Mesendoderm (in vitro differentiated cells): ENCODE data around the gene HGFAC.
"Not testable (repeated sequence)": the region's sequence is repeated elsewhere in the genome, so short reads cannot be mapped to it uniquely, and the experiment has no call there.

Experiments
- DNase-seq: peaks from one replicate; pipeline ENCODE4 v3.0.0; 2013
- H2AK5ac ChIP-seq: 2 replicates; pipeline ENCODE4 v1.6.1; 2013; ENCODE audit warnings: low read length, inconsistent platforms
- H2BK120ac ChIP-seq: 2 replicates; pipeline ENCODE4 v1.6.1; 2013; ENCODE audit warnings: low read depth, mild to moderate bottlenecking, low read length, moderate library complexity, mixed read lengths
- H2BK15ac ChIP-seq: replicated peaks from 2 replicates; pipeline ENCODE4 v1.6.1; 2013; ENCODE audit warnings: low read depth, mild to moderate bottlenecking, moderate library complexity
- H2BK5ac ChIP-seq: 2 replicates; pipeline ENCODE4 v1.6.1; 2013; ENCODE audit warnings: low read length, inconsistent platforms
- H3K18ac ChIP-seq: 2 replicates; pipeline ENCODE4 v1.6.1; 2013; ENCODE audit warnings: mild to moderate bottlenecking, low read length, mixed read lengths
- H3K23ac ChIP-seq: one replicate; pipeline ENCODE4 v1.6.1; 2013; ENCODE audit warnings: low read length
- H3K27ac ChIP-seq: 2 replicates; pipeline ENCODE4 v1.5.1; 2013; ENCODE audit warnings: low read depth, mild to moderate bottlenecking, inconsistent platforms, low read length, moderate library complexity
- H3K27me3 ChIP-seq: 2 replicates; pipeline ENCODE4 v1.6.1; 2013; ENCODE audit warnings: low read length, control low read depth, mild to moderate bottlenecking, inconsistent platforms; ENCODE audit not compliant: insufficient read depth, poor library complexity
- H3K36me3 ChIP-seq: 2 replicates; pipeline ENCODE4 v1.6.1; 2013; ENCODE audit warnings: low read length, inconsistent platforms; ENCODE audit not compliant: control insufficient read depth, insufficient read depth
- H3K4ac ChIP-seq: one replicate; pipeline ENCODE4 v1.6.1; 2013; ENCODE audit warnings: low read depth, mild to moderate bottlenecking, low read length, moderate library complexity
- H3K4me1 ChIP-seq: 2 replicates; pipeline ENCODE4 v1.6.1; 2013; ENCODE audit warnings: low read depth, low read length, inconsistent platforms; ENCODE audit not compliant: control insufficient read depth
- H3K4me2 ChIP-seq: 2 replicates; pipeline ENCODE4 v1.6.1; 2013; ENCODE audit warnings: low read length
- H3K4me3 ChIP-seq: 2 replicates; pipeline ENCODE4 v1.5.1; 2013; ENCODE audit warnings: mild to moderate bottlenecking, low read length
- H3K56ac ChIP-seq: one replicate; pipeline ENCODE4 v1.6.1; 2013; ENCODE audit warnings: low read length
- H3K79me1 ChIP-seq: 2 replicates; pipeline ENCODE4 v1.6.1; 2013; ENCODE audit warnings: low read length, inconsistent platforms
- H3K79me2 ChIP-seq: 2 replicates; pipeline ENCODE4 v1.6.1; 2013; ENCODE audit warnings: mild to moderate bottlenecking, low read length; ENCODE audit not compliant: control insufficient read depth, insufficient read depth
- H3K9ac ChIP-seq: 2 replicates; pipeline ENCODE4 v1.6.1; 2013; ENCODE audit warnings: low read length, inconsistent platforms
- H4K5ac ChIP-seq: one replicate; pipeline ENCODE4 v1.6.1; 2013; ENCODE audit warnings: low read length
- H4K8ac ChIP-seq: one replicate; pipeline ENCODE4 v1.6.1; 2013; ENCODE audit warnings: low read depth, mild to moderate bottlenecking, control low read depth, low read length, moderate library complexity
- WGBS: extraction: QIAGEN DNeasy Blood & Tissue Kit; methylation state at CpG from one replicate; pipeline ENCODE4 v1.1.7; 2013; ENCODE audit warnings: low lambda C conversion rate, missing lambda C conversion rate; ENCODE audit not compliant: insufficient coverage; ENCODE audit errors: extremely low coverage; 5-methylcytosine and 5-hydroxymethylcytosine counted together

HGFAC gene

GRCh38 chr4:3450643-3451042 is 8.9 kb downstream of the HGFAC start:
- H2BK15ac ChIP-seq, result no peak overlapping the region
- no peak overlapping the region for H3K4me3 ChIP-seq
- no peaks in the 10 kb centered on the region for H3K4me1 ChIP-seq
- H3K18ac ChIP-seq, result no peak overlapping the region
- no peak overlapping the region for H4K8ac ChIP-seq
- H3K79me1 ChIP-seq, result no peaks in the 10 kb centered on the region
- H2BK120ac ChIP-seq, result no peak overlapping the region
- no peak overlapping the region for H2AK5ac ChIP-seq
- no peak overlapping the region for H3K23ac ChIP-seq
- H3K4ac ChIP-seq, result no peak overlapping the region
- no peak overlapping the region for H2BK5ac ChIP-seq
- no peak overlapping the region for H3K9ac ChIP-seq
- no peak overlapping the region for H4K5ac ChIP-seq
- H3K36me3 ChIP-seq, result no peaks in the 10 kb centered on the region
- WGBS, result no CpG with 5 or more reads among the region's 4 CpGs
- no peak overlapping the region for H3K4me2 ChIP-seq
- no peak overlapping the region for H3K27ac ChIP-seq
- no peak for DNase-seq
- H3K27me3 ChIP-seq, result no peaks in the 10 kb centered on the region
- no peak overlapping the region for H3K56ac ChIP-seq
- H3K79me2 ChIP-seq, result no peaks in the 10 kb centered on the region

GRCh38 chr4:3451956-3452355 is 10.2 kb downstream of the HGFAC start:
- Histone ChIP-seq H3K79me1 (no peaks in the 10 kb centered on the region), H3K27ac (no peak overlapping the region), H4K5ac (no peak overlapping the region), H2AK5ac (no peak overlapping the region), H3K4ac (no peak overlapping the region), H3K4me1 (no peaks in the 10 kb centered on the region), H4K8ac (no peak overlapping the region), H3K4me2 (no peak overlapping the region), H3K4me3 (no peak overlapping the region), H3K79me2 (no peaks in the 10 kb centered on the region), H3K36me3 (no peaks in the 10 kb centered on the region), H3K9ac (no peak overlapping the region), H2BK15ac (no peak overlapping the region), H3K56ac (no peak overlapping the region), H3K18ac (no peak overlapping the region), H2BK5ac (no peak overlapping the region), H3K27me3 (no peaks in the 10 kb centered on the region), H2BK120ac (no peak overlapping the region), H3K23ac (no peak overlapping the region)
- no peak for DNase-seq
- WGBS, result no CpG with 5 or more reads among the region's 3 CpGs

GRCh38 chr4:3452376-3452775 is 10.6 kb downstream of the HGFAC start:
- Histone ChIP-seq H4K8ac (no peak overlapping the region), H3K9ac (no peak overlapping the region), H3K79me2 (no peaks in the 10 kb centered on the region), H2AK5ac (no peak overlapping the region), H3K56ac (no peak overlapping the region), H3K4me1 (no peaks in the 10 kb centered on the region), H3K27me3 (no peaks in the 10 kb centered on the region), H3K27ac (no peak overlapping the region), H2BK15ac (no peak overlapping the region), H3K36me3 (no peaks in the 10 kb centered on the region), H3K4me3 (no peak overlapping the region), H3K79me1 (no peaks in the 10 kb centered on the region), H3K23ac (no peak overlapping the region), H2BK5ac (no peak overlapping the region), H4K5ac (no peak overlapping the region), H3K4me2 (no peak overlapping the region), H3K18ac (no peak overlapping the region), H2BK120ac (no peak overlapping the region), H3K4ac (no peak overlapping the region)
- WGBS, result no CpG with 5 or more reads among the region's 7 CpGs
- DNase-seq, result peak; percentile 59

GRCh38 chr4:3455596-3455995 is 13.8 kb downstream of the HGFAC start:
- no CpG with 5 or more reads among the region's 3 CpGs for WGBS
- DNase-seq, H2BK120ac ChIP-seq, H3K4me1 ChIP-seq, H3K4me3 ChIP-seq, H2BK15ac ChIP-seq, H2BK5ac ChIP-seq, H2AK5ac ChIP-seq, H3K79me2 ChIP-seq, H3K79me1 ChIP-seq, H3K36me3 ChIP-seq, H3K27ac ChIP-seq, H3K23ac ChIP-seq, H3K18ac ChIP-seq, H3K4ac ChIP-seq, H4K5ac ChIP-seq, H3K27me3 ChIP-seq, H3K4me2 ChIP-seq, H3K9ac ChIP-seq, H4K8ac ChIP-seq, H3K56ac ChIP-seq: not testable (repeated sequence)

GRCh38 chr4:3458371-3458770 is 16.6 kb downstream of the HGFAC start:
- Histone ChIP-seq H3K4ac (no peak overlapping the region), H3K56ac (no peak overlapping the region), H3K79me2 (no peaks in the 10 kb centered on the region), H3K4me2 (no peak overlapping the region), H3K36me3 (no peaks in the 10 kb centered on the region), H2BK120ac (no peak overlapping the region), H3K27ac (no peak overlapping the region), H3K4me1 (no peaks in the 10 kb centered on the region), H3K27me3 (no peaks in the 10 kb centered on the region), H3K23ac (no peak overlapping the region), H2BK15ac (no peak overlapping the region), H2AK5ac (no peak overlapping the region), H4K5ac (no peak overlapping the region), H4K8ac (no peak overlapping the region), H3K9ac (no peak overlapping the region), H2BK5ac (no peak overlapping the region), H3K4me3 (no peak overlapping the region), H3K79me1 (no peaks in the 10 kb centered on the region), H3K18ac (no peak overlapping the region)
- no peak for DNase-seq
- no CpG with 5 or more reads among the region's 6 CpGs for WGBS

DNA sequence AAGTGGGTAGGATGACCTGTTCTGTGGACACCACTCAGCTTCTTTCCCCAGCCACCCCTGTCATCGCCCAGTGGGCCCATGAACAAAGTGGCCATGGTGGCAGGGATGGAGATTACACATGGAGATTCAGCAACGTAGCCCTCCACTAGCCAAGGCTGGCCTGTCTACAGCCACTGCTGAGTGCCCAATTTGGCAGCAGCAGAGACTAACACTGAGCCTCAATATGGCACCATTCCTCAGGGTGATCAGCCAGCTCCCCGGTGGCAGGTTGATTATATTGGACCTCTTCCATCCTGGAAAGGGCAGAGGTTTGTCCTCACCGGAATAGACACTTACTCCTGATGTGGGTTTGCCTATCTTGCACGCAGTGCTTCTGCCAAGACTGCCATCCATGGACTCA is 17.4 kb downstream of the HGFAC start:
- not testable (repeated sequence) for H3K56ac ChIP-seq, H3K9ac ChIP-seq, H3K27ac ChIP-seq, H3K79me2 ChIP-seq, H2BK120ac ChIP-seq, H3K23ac ChIP-seq, H3K4me3 ChIP-seq, DNase-seq, H4K8ac ChIP-seq, H2BK5ac ChIP-seq, H2BK15ac ChIP-seq, H4K5ac ChIP-seq, H2AK5ac ChIP-seq, H3K27me3 ChIP-seq, H3K79me1 ChIP-seq, H3K4me1 ChIP-seq, H3K4me2 ChIP-seq, H3K4ac ChIP-seq, H3K18ac ChIP-seq, H3K36me3 ChIP-seq
- no CpG with 5 or more reads among the region's 5 CpGs for WGBS
